ENCODE data around the gene ETV3. TPM values are rescaled to one million over a fixed set of nuclear protein-coding genes. Genes with fewer than 3 reads are reported as not detected.
"Not testable (repeated sequence)": the region's sequence is repeated elsewhere in the genome, so short reads cannot be mapped to it uniquely, and the experiment has no call there.

The ETV3 gene
- total RNA-seq (ENCODE audit: low replicate concordance), result 41.0 and 90.4 TPM in 2 replicates
- long read RNA-seq, transcript ETV3-201 (4 exons, 1,539 nt), result major isoform, 13 of 41 reads
- long read RNA-seq, partial matches to known transcripts, result 11 of 41 reads
- long read RNA-seq, other reads (novel, unspliced or antisense), result 15 of 41 reads

GRCh38 chr1:157138220-157139051 is at the start of gene ETV3:
ETV3 (minus strand) TSS chr1:157138395; CDS start chr1:157136352, 2,043 bp downstream.
- H3K4me1 Mint-ChIP-seq (ENCODE audit: unreplicated experiment), result peaks cover 39% of the 10 kb centered on the region
- H3K27ac Mint-ChIP-seq, result peak within 1 kb of the TSS; percentile 98
- H3K27me3 Mint-ChIP-seq, result no peaks in the 10 kb centered on the region
- peak; percentile 90 for DNase-seq (ENCODE audit: extremely low spot score, unreplicated experiment)
- no peaks in the 10 kb centered on the region for H3K9me3 Mint-ChIP-seq
- no peak for TF ChIP-seq CTCF (conservative IDR thresholded peaks at IDR 0.05)
- H3K36me3 Mint-ChIP-seq, result peaks cover 20% of the 10 kb centered on the region
- peak within 1 kb of the TSS; percentile 96 for H3K4me3 Mint-ChIP-seq

- no peak for TF ChIP-seq CTCF (conservative IDR thresholded peaks at IDR 0.05)
- Mint-ChIP-seq H3K27me3 (peaks cover 16% of the 10 kb centered on the region), H3K9me3 (no peaks in the 10 kb centered on the region), H3K27ac (no peak overlapping the region), H3K4me1 (ENCODE audit: unreplicated experiment) (peaks cover 12% of the 10 kb centered on the region), H3K36me3 (no peaks in the 10 kb centered on the region), H3K4me3 (no peak overlapping the region)
- no peak for DNase-seq (ENCODE audit: extremely low spot score, unreplicated experiment)
Observed at GRCh38 chr1:157186281-157186992, 48.2 kb upstream of the ETV3 start.

- TF ChIP-seq CTCF (conservative IDR thresholded peaks at IDR 0.05), result no peak
- Mint-ChIP-seq H3K9me3 (no peaks in the 10 kb centered on the region), H3K27ac (no peak overlapping the region), H3K27me3 (peaks cover 11% of the 10 kb centered on the region), H3K36me3 (no peaks in the 10 kb centered on the region), H3K4me1 (ENCODE audit: unreplicated experiment) (peaks cover 16% of the 10 kb centered on the region), H3K4me3 (no peak overlapping the region)
- no peak for DNase-seq (ENCODE audit: extremely low spot score, unreplicated experiment)
Observed at GRCh38 chr1:157183870-157184269, 45.7 kb upstream of the ETV3 start.

- not testable (repeated sequence) for H3K4me3 Mint-ChIP-seq; H3K27ac Mint-ChIP-seq; H3K9me3 Mint-ChIP-seq; DNase-seq (ENCODE audit: extremely low spot score, unreplicated experiment); H3K36me3 Mint-ChIP-seq
- H3K4me1 Mint-ChIP-seq (ENCODE audit: unreplicated experiment), result peaks cover 24% of the 10 kb centered on the region
- H3K27me3 Mint-ChIP-seq, result peaks cover 11% of the 10 kb centered on the region
Observed at GRCh38 chr1:157182371-157182770, 44.2 kb upstream of the ETV3 start.

- DNase-seq (ENCODE audit: extremely low spot score, unreplicated experiment), result no peak
- TF ChIP-seq CTCF (conservative IDR thresholded peaks at IDR 0.05), result no peak
- Mint-ChIP-seq H3K27me3 (peaks cover 9% of the 10 kb centered on the region), H3K4me3 (no peak overlapping the region), H3K36me3 (no peaks in the 10 kb centered on the region), H3K27ac (no peak overlapping the region), H3K9me3 (no peaks in the 10 kb centered on the region), H3K4me1 (ENCODE audit: unreplicated experiment) (peaks cover 20% of the 10 kb centered on the region)
Observed at GRCh38 chr1:157181790-157182189, 43.6 kb upstream of the ETV3 start.

GRCh38 chr1:157181258-157181657 is 43.1 kb upstream of the ETV3 start:
- H3K27ac Mint-ChIP-seq, result no peak overlapping the region
- no peak for DNase-seq (ENCODE audit: extremely low spot score, unreplicated experiment)
- no peaks in the 10 kb centered on the region for H3K9me3 Mint-ChIP-seq
- H3K27me3 Mint-ChIP-seq, result peaks cover 6% of the 10 kb centered on the region
- no peak for TF ChIP-seq CTCF (conservative IDR thresholded peaks at IDR 0.05)
- peaks cover 16% of the 10 kb centered on the region for H3K4me1 Mint-ChIP-seq (ENCODE audit: unreplicated experiment)
- no peak overlapping the region for H3K4me3 Mint-ChIP-seq
- no peaks in the 10 kb centered on the region for H3K36me3 Mint-ChIP-seq

Data from type B pancreatic cell (in vitro differentiated cells).